ENCODE data around the gene SMARCA2. TPM values are rescaled to one million over a fixed set of nuclear protein-coding genes. Genes with fewer than 3 reads are reported as not detected.

The SMARCA2 gene
- total and polyA plus RNA-seq, 10 of the 15 experiments (the other 5 are each of a cell fraction or from before 2014, with no cell fraction given): 100 to 392 (median 204) TPM

DNA sequence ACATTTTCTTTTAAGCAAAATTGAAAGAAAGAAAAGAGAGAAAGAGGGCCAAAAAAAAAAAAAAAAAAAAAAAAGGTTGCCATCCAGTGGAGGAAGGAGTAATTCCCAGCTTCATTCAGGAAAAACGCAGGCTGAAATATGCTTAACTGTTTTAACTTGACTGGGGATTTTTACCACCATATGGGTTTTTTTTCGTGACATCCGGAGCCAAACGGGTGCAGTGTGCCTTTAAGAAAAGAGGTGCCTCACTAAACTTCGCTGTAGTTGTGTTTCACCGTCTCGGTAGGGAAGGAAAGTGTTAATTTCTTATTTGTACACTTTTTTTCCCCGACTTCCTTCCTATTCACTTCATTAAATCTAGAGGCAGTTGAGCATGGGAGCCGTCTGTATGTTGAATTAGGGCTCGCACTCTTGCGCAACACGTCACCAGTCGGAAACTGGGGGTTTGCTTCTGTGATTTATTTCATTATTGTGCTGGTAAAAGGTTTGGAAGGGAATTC lies 143.0 kb downstream of the SMARCA2 start (continued):
- TF ChIP-seq, protein P1, sequence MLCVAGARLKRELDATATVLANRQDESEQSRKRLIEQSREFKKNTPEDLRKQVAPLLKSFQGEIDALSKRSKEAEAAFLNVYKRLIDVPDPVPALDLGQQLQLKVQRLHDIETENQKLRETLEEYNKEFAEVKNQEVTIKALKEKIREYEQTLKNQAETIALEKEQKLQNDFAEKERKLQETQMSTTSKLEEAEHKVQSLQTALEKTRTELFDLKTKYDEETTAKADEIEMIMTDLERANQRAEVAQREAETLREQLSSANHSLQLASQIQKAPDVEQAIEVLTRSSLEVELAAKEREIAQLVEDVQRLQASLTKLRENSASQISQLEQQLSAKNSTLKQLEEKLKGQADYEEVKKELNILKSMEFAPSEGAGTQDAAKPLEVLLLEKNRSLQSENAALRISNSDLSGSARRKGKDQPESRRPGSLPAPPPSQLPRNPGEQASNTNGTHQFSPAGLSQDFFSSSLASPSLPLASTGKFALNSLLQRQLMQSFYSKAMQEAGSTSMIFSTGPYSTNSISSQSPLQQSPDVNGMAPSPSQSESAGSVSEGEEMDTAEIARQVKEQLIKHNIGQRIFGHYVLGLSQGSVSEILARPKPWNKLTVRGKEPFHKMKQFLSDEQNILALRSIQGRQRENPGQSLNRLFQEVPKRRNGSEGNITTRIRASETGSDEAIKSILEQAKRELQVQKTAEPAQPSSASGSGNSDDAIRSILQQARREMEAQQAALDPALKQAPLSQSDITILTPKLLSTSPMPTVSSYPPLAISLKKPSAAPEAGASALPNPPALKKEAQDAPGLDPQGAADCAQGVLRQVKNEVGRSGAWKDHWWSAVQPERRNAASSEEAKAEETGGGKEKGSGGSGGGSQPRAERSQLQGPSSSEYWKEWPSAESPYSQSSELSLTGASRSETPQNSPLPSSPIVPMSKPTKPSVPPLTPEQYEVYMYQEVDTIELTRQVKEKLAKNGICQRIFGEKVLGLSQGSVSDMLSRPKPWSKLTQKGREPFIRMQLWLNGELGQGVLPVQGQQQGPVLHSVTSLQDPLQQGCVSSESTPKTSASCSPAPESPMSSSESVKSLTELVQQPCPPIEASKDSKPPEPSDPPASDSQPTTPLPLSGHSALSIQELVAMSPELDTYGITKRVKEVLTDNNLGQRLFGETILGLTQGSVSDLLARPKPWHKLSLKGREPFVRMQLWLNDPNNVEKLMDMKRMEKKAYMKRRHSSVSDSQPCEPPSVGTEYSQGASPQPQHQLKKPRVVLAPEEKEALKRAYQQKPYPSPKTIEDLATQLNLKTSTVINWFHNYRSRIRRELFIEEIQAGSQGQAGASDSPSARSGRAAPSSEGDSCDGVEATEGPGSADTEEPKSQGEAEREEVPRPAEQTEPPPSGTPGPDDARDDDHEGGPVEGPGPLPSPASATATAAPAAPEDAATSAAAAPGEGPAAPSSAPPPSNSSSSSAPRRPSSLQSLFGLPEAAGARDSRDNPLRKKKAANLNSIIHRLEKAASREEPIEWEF (IDR thresholded peaks at IDR 0.05; ENCODE audit: insufficient replicate concordance, low read depth, low read length): no peak
- TF ChIP-seq TCF3 (IDR thresholded peaks at IDR 0.05; ENCODE audit: borderline replicate concordance, insufficient read depth, low read depth, low read length) (0 out of 2 replicates have a peak, but pooled peaks have one; percentile 5), EGR1 (IDR thresholded peaks at IDR 0.05; ENCODE audit: borderline replicate concordance in 1 of 2, low read depth in 2 of 2, low read length in 2 of 2) (no peak), CHD2 (IDR thresholded peaks at IDR 0.05; ENCODE audit: borderline replicate concordance, low read depth, low read length) (no peak), RUNX3 (IDR thresholded peaks at IDR 0.05; ENCODE audit: low read length) (no peak; the same call in 1 of the 2 replicates), ASH2L (IDR thresholded peaks at IDR 0.05; ENCODE audit: borderline replicate concordance, low read depth) (no peak), BMI1 (IDR thresholded peaks at IDR 0.05; ENCODE audit: borderline replicate concordance) (no peak)
- TF ChIP-seq, protein P2, sequence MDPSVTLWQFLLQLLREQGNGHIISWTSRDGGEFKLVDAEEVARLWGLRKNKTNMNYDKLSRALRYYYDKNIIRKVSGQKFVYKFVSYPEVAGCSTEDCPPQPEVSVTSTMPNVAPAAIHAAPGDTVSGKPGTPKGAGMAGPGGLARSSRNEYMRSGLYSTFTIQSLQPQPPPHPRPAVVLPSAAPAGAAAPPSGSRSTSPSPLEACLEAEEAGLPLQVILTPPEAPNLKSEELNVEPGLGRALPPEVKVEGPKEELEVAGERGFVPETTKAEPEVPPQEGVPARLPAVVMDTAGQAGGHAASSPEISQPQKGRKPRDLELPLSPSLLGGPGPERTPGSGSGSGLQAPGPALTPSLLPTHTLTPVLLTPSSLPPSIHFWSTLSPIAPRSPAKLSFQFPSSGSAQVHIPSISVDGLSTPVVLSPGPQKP (IDR thresholded peaks at IDR 0.05; ENCODE audit: low read depth, low read length): no peak
- TF ChIP-seq, protein P3, sequence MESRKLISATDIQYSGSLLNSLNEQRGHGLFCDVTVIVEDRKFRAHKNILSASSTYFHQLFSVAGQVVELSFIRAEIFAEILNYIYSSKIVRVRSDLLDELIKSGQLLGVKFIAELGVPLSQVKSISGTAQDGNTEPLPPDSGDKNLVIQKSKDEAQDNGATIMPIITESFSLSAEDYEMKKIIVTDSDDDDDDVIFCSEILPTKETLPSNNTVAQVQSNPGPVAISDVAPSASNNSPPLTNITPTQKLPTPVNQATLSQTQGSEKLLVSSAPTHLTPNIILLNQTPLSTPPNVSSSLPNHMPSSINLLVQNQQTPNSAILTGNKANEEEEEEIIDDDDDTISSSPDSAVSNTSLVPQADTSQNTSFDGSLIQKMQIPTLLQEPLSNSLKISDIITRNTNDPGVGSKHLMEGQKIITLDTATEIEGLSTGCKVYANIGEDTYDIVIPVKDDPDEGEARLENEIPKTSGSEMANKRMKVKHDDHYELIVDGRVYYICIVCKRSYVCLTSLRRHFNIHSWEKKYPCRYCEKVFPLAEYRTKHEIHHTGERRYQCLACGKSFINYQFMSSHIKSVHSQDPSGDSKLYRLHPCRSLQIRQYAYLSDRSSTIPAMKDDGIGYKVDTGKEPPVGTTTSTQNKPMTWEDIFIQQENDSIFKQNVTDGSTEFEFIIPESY (IDR thresholded peaks at IDR 0.05): no peak
- TF ChIP-seq, protein P4, sequence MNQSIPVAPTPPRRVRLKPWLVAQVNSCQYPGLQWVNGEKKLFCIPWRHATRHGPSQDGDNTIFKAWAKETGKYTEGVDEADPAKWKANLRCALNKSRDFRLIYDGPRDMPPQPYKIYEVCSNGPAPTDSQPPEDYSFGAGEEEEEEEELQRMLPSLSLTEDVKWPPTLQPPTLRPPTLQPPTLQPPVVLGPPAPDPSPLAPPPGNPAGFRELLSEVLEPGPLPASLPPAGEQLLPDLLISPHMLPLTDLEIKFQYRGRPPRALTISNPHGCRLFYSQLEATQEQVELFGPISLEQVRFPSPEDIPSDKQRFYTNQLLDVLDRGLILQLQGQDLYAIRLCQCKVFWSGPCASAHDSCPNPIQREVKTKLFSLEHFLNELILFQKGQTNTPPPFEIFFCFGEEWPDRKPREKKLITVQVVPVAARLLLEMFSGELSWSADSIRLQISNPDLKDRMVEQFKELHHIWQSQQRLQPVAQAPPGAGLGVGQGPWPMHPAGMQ (IDR thresholded peaks at IDR 0.05; ENCODE audit: borderline replicate concordance): no peak
- TF ChIP-seq, protein P5, sequence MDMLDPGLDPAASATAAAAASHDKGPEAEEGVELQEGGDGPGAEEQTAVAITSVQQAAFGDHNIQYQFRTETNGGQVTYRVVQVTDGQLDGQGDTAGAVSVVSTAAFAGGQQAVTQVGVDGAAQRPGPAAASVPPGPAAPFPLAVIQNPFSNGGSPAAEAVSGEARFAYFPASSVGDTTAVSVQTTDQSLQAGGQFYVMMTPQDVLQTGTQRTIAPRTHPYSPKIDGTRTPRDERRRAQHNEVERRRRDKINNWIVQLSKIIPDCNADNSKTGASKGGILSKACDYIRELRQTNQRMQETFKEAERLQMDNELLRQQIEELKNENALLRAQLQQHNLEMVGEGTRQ (IDR thresholded peaks at IDR 0.05; ENCODE audit: borderline replicate concordance, low read depth, low read length): no peak

Measured in GM12878 (cell line).